ENCODE results near the gene RSBN1L. TPM values are rescaled to one million over a fixed set of nuclear protein-coding genes. Genes with fewer than 3 reads are reported as not detected.

Gene RSBN1L
- total and polyA plus RNA-seq, 4 experiments from 2014 or later: 6.3 to 51.0 (median 26.3) TPM

DNA sequence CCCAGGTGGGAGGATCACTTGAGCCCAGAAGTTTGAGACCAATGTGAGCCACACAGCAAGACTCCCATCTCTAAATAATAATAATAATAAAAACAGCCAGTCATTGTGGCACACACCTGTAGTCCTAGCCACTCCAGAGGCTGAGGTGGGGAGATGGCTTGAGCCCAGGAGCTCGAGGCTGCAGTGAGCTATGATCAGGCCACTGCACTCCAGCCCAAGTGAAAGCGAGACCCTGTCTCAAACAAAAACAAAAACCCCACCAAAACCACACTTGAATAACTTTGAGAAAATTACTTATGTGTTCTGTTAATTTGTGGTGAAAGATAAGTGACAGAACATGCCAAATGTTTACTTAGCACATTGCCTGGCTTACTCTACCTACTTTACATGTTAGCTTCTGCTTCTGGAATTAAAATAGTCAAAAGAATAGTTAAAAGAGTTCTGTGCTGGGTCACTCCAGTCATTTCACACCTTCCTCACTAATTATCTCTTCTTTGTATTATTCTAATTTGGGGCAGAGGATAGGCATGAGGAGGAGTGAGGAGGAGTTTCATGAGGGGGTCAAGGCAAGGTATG lies 92.2 kb downstream of the RSBN1L start:
- Mint-ChIP-seq H3K27me3 (no peaks in the 10 kb centered on the region), H3K4me1 (peaks cover 3 to 14% (median 5%) of the 10 kb centered on the region in 4 donors), H3K4me3 (no peak overlapping the region), H3K9me3 (peaks cover 0 to 2% (median 0%) of the 10 kb centered on the region in 8 donors), H3K36me3 (peaks cover 15 to 25% of the 10 kb centered on the region in 2 donors), H3K27ac (peak overlapping the region in 4 of 7 donors; percentile 3 to 53 (median 16))
- no peak overlapping the region for H3K27ac ChIP-seq (ENCODE audit: low read depth, low read length)
- no peaks in the 10 kb centered on the region for H3K4me1 ChIP-seq (ENCODE audit: insufficient read depth, low read length)
- intact Hi-C loops (cut with micrococcal nuclease): no loop called here
- H3K36me3 ChIP-seq (ENCODE audit: insufficient read depth, low read length): no peaks in the 10 kb centered on the region
- ChIA-PET CTCF (ENCODE audit: partially characterized antibody) (interaction anchor here (2.0 kb wide), 1 partner anchor 10 kb away, joined by 5 read pairs; the partner anchor contains the start of genes PHTF2 and TMEM60), POLR2A (ENCODE audit: partially characterized antibody) (interaction anchor here (1.0 to 1.3 kb wide), 2 partner anchors 10 to 15 kb away, joined by 3 to 4 read pairs; no protein-coding TSS in a partner anchor)
- H3K4me3 ChIP-seq (ENCODE audit: low read length in 2 of 2): no peak overlapping the region
- DNase-seq: no peak
- H3K27me3 ChIP-seq (ENCODE audit: insufficient read depth, low read length): no peaks in the 10 kb centered on the region
- no peaks in the 10 kb centered on the region for H3K9me3 ChIP-seq (ENCODE audit: control insufficient read depth in 1 of 2, low read length in 2 of 2)

DNA sequence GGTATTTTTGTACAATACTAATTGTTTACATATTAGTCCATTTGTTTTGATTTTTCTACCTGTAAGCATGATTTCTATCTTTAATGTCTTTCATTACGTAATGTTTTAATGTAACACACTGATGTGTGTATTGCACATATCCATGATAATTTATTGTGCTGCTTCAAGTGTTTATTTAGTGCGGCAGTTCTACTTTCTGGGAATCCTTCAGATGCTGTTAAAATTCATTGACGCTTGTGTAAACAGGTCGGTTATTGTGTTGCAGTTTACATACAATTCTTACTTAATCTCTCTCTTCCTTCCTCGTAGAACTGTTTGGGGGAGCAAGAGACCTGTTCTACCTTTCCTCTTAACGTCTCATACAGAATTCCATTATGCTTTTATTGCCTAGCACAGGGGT lies 95.1 kb downstream of the RSBN1L start:
- intact Hi-C loops (cut with micrococcal nuclease): loop anchor here (10.0 kb wide), 1 partner anchor 143 kb away; no protein-coding TSS in a partner anchor
- Mint-ChIP-seq H3K36me3 (peaks cover 6 to 13% of the 10 kb centered on the region in 2 donors), H3K27me3 (no peaks in the 10 kb centered on the region), H3K4me3 (no peak overlapping the region), H3K9me3 (peaks cover 0 to 2% (median 0%) of the 10 kb centered on the region in 8 donors), H3K4me1 (peaks cover 11 to 30% (median 21%) of the 10 kb centered on the region in 4 donors), H3K27ac (peak overlapping the region in 1 of 7 donors; percentile 55)
- POLR2A ChIA-PET (ENCODE audit: partially characterized antibody): interaction anchor here (0.7 kb wide), 1 partner anchor 48 kb away, joined by 3 read pairs; no protein-coding TSS in a partner anchor
- Histone ChIP-seq H3K27ac (ENCODE audit: low read depth, low read length) (no peak overlapping the region), H3K27me3 (ENCODE audit: insufficient read depth, low read length) (no peaks in the 10 kb centered on the region), H3K9me3 (ENCODE audit: control insufficient read depth in 1 of 2, low read length in 2 of 2) (no peaks in the 10 kb centered on the region), H3K4me1 (ENCODE audit: insufficient read depth, low read length) (peaks cover 18% of the 10 kb centered on the region), H3K36me3 (ENCODE audit: insufficient read depth, low read length) (no peaks in the 10 kb centered on the region), H3K4me3 (ENCODE audit: low read length in 2 of 2) (no peak overlapping the region)
- no peak for DNase-seq
- CTCF ChIA-PET (ENCODE audit: partially characterized antibody): no interaction called here

DNA sequence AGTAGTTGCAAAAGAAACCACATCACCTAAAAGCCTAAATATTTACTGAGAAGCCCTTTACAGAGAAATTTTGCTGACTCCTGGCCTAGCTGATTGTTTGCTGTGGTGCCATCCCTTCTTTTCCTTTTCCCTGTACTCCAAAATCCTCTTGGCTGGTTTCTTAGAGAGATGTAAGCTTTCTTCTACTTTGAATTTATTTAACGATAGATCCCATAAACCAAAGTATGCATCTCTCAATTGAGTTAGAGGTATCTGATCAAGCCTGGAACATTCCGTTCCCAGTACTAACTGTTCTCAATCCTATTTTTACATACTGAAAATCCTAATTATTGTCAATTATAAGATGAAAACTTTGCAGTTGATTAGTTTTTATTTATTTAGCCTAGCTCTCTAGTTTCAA lies 95.7 kb downstream of the RSBN1L start:
- CTCF ChIA-PET (ENCODE audit: partially characterized antibody): no interaction called here
- DNase-seq: no peak
- no peaks in the 10 kb centered on the region for H3K36me3 ChIP-seq (ENCODE audit: insufficient read depth, low read length)
- H3K4me1 ChIP-seq (ENCODE audit: insufficient read depth, low read length): peaks cover 24% of the 10 kb centered on the region
- H3K9me3 ChIP-seq (ENCODE audit: control insufficient read depth in 1 of 2, low read length in 2 of 2): no peaks in the 10 kb centered on the region
- Mint-ChIP-seq H3K36me3 (peaks cover 5 to 13% of the 10 kb centered on the region in 2 donors), H3K27ac (peak overlapping the region in 2 of 7 donors; percentile 59 to 74), H3K4me3 (no peak overlapping the region), H3K9me3 (peaks cover 0 to 2% (median 0%) of the 10 kb centered on the region in 8 donors), H3K4me1 (peaks cover 17 to 37% (median 27%) of the 10 kb centered on the region in 4 donors), H3K27me3 (no peaks in the 10 kb centered on the region)
- intact Hi-C loops (cut with micrococcal nuclease): loop anchor here (10.0 kb wide), 1 partner anchor 143 kb away; no protein-coding TSS in a partner anchor
- H3K27ac ChIP-seq (ENCODE audit: low read depth, low read length): no peak overlapping the region
- POLR2A ChIA-PET (ENCODE audit: partially characterized antibody): no interaction called here
- no peak overlapping the region for H3K4me3 ChIP-seq (ENCODE audit: low read length in 2 of 2)
- no peaks in the 10 kb centered on the region for H3K27me3 ChIP-seq (ENCODE audit: insufficient read depth, low read length)

DNA sequence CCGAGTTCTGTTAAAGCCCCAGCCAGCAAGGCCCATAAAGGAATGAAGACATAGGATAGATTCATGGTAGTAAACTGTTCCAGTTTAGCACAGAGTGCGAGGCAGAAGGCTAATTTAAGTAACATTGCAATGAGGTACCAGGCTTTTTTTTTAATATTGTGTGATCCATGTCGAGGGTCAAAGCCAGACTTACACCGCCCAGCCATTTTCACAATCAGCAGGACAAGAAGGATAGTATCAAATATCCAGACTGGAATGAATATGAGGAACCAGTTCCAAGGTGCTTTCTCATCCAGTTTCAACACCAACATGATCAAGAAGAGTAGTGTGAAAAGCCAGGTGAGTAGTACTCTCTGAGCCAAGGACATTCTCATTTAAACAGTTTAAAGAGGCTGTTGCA lies 97.7 kb downstream of the RSBN1L start:
- no peaks in the 10 kb centered on the region for H3K9me3 ChIP-seq (ENCODE audit: control insufficient read depth in 1 of 2, low read length in 2 of 2)
- Mint-ChIP-seq H3K4me3 (no peak overlapping the region), H3K4me1 (peaks cover 25 to 51% (median 42%) of the 10 kb centered on the region in 4 donors)

DNA sequence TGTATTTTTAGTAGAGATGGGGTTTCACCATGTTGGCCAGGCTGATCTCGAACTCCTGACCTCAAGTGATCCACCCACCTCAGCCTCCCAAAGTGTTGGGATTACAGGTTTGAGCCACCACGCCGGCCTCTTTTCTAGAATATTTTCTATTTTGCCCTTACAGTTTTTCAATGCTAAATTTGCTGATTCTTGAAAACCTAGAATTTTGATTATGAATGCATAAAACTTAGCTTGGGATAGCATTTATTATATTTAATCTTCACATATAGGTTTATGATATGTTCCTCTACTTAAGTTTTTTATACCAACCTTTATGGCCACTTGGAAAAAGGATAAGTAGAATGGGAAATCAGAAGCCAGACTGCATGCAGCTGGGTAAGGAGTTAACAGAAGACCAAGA lies 99.8 kb downstream of the RSBN1L start:
- H3K27me3 ChIP-seq (ENCODE audit: insufficient read depth, low read length): no peaks in the 10 kb centered on the region
- Mint-ChIP-seq H3K36me3 (peaks cover 5 to 30% of the 10 kb centered on the region in 2 donors), H3K4me3 (peak overlapping the region in 7 of 8 donors; percentile 93 to 100 (median 96)), H3K27ac (peak overlapping the region; percentile 31 to 95 (median 65)), H3K9me3 (no peaks in the 10 kb centered on the region), H3K27me3 (no peaks in the 10 kb centered on the region), H3K4me1 (peaks cover 37 to 66% (median 55%) of the 10 kb centered on the region in 4 donors)
- no peak overlapping the region for H3K27ac ChIP-seq (ENCODE audit: low read depth, low read length)
- H3K4me1 ChIP-seq (ENCODE audit: insufficient read depth, low read length): peaks cover 45% of the 10 kb centered on the region
- intact Hi-C loops (cut with micrococcal nuclease): loop anchor here (5.0 to 10.0 kb wide), 2 partner anchors 106 to 139 kb away; no protein-coding TSS in a partner anchor
- no peak overlapping the region for H3K4me3 ChIP-seq (ENCODE audit: low read length in 2 of 2)
- H3K9me3 ChIP-seq (ENCODE audit: control insufficient read depth in 1 of 2, low read length in 2 of 2): no peaks in the 10 kb centered on the region
- CTCF ChIA-PET (ENCODE audit: partially characterized antibody): interaction anchor here (0.9 kb wide), 1 partner anchor 138 kb away, joined by 3 read pairs; no protein-coding TSS in a partner anchor
- POLR2A ChIA-PET (ENCODE audit: partially characterized antibody): interaction anchor here (1.6 kb wide), 1 partner anchor 99 kb away, joined by 4 read pairs; the partner anchor contains the start of gene RSBN1L
- no peaks in the 10 kb centered on the region for H3K36me3 ChIP-seq (ENCODE audit: insufficient read depth, low read length)
- DNase-seq: no peak

More for the DNA sequence above, 97.7 kb downstream of the RSBN1L start:
- POLR2A ChIA-PET (ENCODE audit: partially characterized antibody): no interaction called here
- CTCF ChIA-PET (ENCODE audit: partially characterized antibody): no interaction called here
- Histone ChIP-seq H3K36me3 (ENCODE audit: insufficient read depth, low read length) (no peaks in the 10 kb centered on the region), H3K27ac (ENCODE audit: low read depth, low read length) (no peak overlapping the region), H3K27me3 (ENCODE audit: insufficient read depth, low read length) (no peaks in the 10 kb centered on the region), H3K4me3 (ENCODE audit: low read length in 2 of 2) (no peak overlapping the region), H3K4me1 (ENCODE audit: insufficient read depth, low read length) (peaks cover 30% of the 10 kb centered on the region)
- intact Hi-C loops (cut with micrococcal nuclease): loop anchor here (10.0 kb wide), 1 partner anchor 141 kb away; no protein-coding TSS in a partner anchor
- peaks cover 5 to 26% of the 10 kb centered on the region in 2 donors for H3K36me3 Mint-ChIP-seq
- DNase-seq: no peak
- H3K27me3 Mint-ChIP-seq: no peaks in the 10 kb centered on the region
- no peaks in the 10 kb centered on the region for H3K9me3 Mint-ChIP-seq
- H3K27ac Mint-ChIP-seq: peak overlapping the region in 4 of 7 donors; percentile 7 to 60 (median 40)

DNA sequence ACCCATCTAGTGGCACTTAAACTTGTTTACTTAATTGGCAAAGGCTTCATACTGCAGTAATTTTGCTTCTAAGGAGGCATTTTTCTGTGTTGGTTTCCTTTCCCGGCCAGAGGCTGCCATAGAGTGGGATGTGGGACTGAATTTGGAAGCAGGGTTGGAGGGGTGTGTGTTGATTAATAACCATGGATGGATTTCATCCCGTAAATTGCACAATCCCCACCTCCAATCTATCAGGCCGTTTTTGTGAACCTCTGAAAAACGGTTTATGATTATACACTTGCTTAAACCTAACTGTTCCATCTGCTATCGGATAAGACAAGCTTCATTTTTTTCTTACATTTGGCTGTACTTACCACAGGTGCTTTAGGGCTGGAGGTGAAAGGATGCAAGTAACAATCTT lies 100.7 kb downstream of the RSBN1L start:
- intact Hi-C loops (cut with micrococcal nuclease): loop anchor here (5.0 to 10.0 kb wide), 2 partner anchors 105 to 138 kb away; no protein-coding TSS in a partner anchor
- peak overlapping the region; percentile 66 for H3K27ac ChIP-seq (ENCODE audit: low read depth, low read length)
- no peak for DNase-seq
- no peaks in the 10 kb centered on the region for H3K9me3 ChIP-seq (ENCODE audit: control insufficient read depth in 1 of 2, low read length in 2 of 2)
- ChIA-PET POLR2A (ENCODE audit: partially characterized antibody) (interaction anchor here (1.0 to 3.2 kb wide), 2 partner anchors 36 to 107 kb away, joined by 3 to 96 read pairs; no protein-coding TSS in a partner anchor), CTCF (ENCODE audit: partially characterized antibody) (no interaction called here)
- Mint-ChIP-seq H3K4me3 (peak overlapping the region; percentile 93 to 100 (median 96)), H3K4me1 (peaks cover 40 to 71% (median 60%) of the 10 kb centered on the region in 4 donors), H3K27ac (peak overlapping the region; percentile 61 to 99 (median 93)), H3K9me3 (no peaks in the 10 kb centered on the region), H3K36me3 (peaks cover 5 to 30% of the 10 kb centered on the region in 2 donors), H3K27me3 (no peaks in the 10 kb centered on the region)
- H3K27me3 ChIP-seq (ENCODE audit: insufficient read depth, low read length): no peaks in the 10 kb centered on the region
- no peaks in the 10 kb centered on the region for H3K36me3 ChIP-seq (ENCODE audit: insufficient read depth, low read length)
- H3K4me3 ChIP-seq (ENCODE audit: low read length in 2 of 2): peak overlapping the region; percentile 82 to 96
- peaks cover 53% of the 10 kb centered on the region for H3K4me1 ChIP-seq (ENCODE audit: insufficient read depth, low read length)

Data from CD4-positive, alpha-beta memory T cell (primary cell).